ENCODE measurements around the gene ANKRD17.

The ANKRD17 gene

DNA sequence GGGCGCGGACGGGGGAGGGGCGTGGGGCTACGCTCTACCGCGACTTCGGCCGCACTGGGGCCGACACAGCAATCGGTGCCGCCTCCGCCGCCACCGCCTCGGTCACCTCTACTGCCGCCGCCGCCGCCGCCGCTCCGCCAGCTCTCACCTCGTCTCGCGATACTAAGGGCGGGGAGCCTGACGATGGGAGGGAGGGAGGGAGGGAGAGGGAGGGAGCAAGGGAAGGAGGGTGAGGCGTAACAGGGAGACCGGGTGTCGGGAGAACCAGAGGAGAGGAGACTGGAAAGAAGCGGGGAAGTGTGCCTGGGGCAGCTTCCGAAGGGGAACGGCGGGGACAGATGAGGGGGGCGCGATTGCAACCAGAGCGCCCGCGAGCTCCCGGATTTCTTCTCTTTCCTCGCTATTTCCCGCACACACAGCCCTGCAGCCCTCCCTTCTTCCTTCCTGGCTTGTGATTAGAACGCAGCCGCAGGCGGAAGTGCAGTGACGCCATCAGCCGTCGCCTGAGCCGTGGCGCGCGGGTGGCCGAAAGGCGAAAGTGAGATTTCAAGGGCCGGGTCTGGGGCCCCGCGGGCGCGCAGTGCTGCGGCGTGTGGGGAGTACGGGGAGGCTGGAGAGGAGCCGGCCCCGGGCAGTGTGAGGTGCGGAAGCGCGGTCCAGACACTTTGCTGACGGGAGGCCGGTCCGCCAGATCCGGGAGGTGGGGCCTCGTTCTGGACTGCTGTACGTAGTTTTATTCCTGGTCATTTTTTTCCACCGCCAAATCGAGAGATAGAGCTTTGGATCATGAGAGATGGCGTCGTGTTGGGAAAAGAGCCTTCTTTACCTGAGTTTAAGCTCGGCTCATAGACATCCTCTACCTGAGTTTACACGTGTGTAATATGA is at the start of gene ANKRD17:
Gene ANKRD17 (minus strand): TSS at position 113 of the 885 bp plus-strand sequence. CDS start 130 bp downstream, outside the sequence.
- TF ChIP-seq USF1 (IDR thresholded peaks at IDR 0.05): no peak; the same call in 1 of the 2 replicates
- TF ChIP-seq EGR1 (IDR thresholded peaks at IDR 0.05): no peak
- peak; percentile 94 for TF ChIP-seq CREB1 (IDR thresholded peaks at IDR 0.05; ENCODE audit: low read depth)
- peak; percentile 43; the same call in 1 of the 2 replicates for TF ChIP-seq NFIC (IDR thresholded peaks at IDR 0.05)
- no peak for TF ChIP-seq TEAD4 (IDR thresholded peaks at IDR 0.05)
- TF ChIP-seq TCF12 (IDR thresholded peaks at IDR 0.05; ENCODE audit: low read depth): peak; percentile 57
- TF ChIP-seq TAF1 (IDR thresholded peaks at IDR 0.05; ENCODE audit: low read depth): peak; percentile 92
- TF ChIP-seq RAD21 (IDR thresholded peaks at IDR 0.05; ENCODE audit: low read depth): no peak
- TF ChIP-seq EP300 (IDR thresholded peaks at IDR 0.05; ENCODE audit: borderline replicate concordance): no peak
- TF ChIP-seq REST (IDR thresholded peaks at IDR 0.05; ENCODE audit: low read depth): no peak
- peak; percentile 71 for TF ChIP-seq YY1 (IDR thresholded peaks at IDR 0.05; ENCODE audit: low read depth)
- TF ChIP-seq MAX (IDR thresholded peaks at IDR 0.05): peak; percentile 77; the same call in 1 of the 2 replicates
- no peak for TF ChIP-seq FOXM1 (IDR thresholded peaks at IDR 0.05; ENCODE audit: borderline replicate concordance, low read depth)
- TF ChIP-seq ZBTB7A (IDR thresholded peaks at IDR 0.05; ENCODE audit: low read depth): no peak
- TF ChIP-seq CEBPB (IDR thresholded peaks at IDR 0.05): no peak; the same call in 1 of the 2 replicates

- TF ChIP-seq MAX (IDR thresholded peaks at IDR 0.05) (no peak), RAD21 (IDR thresholded peaks at IDR 0.05; ENCODE audit: low read depth) (peak; percentile 52)
Observed at GRCh38 chr4:73308286-73308685, 49.7 kb upstream of the ANKRD17 start.

DNA sequence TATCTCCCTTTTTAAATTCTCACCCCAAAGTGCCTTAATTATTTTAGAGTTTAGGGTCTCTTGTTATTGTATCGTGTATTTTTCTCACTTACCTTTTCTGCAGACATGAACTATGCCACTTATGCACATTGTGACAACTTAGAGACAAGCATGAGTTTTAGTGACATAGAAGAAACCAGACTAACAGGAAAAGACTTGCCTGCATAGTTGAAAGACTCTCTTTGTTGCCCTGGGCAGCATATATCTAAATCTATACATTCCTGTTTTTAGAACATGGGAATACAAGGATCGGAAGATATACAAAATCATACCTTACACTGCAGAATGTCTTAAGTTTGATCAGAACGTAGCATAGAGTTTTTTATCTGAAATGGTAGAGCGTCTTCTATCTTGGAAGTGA is 45.1 kb upstream of the ANKRD17 start:
- TF ChIP-seq TAF1 (IDR thresholded peaks at IDR 0.05; ENCODE audit: low read depth) (no peak), NFIC (IDR thresholded peaks at IDR 0.05) (no peak), USF1 (IDR thresholded peaks at IDR 0.05) (no peak), EGR1 (IDR thresholded peaks at IDR 0.05) (no peak), MAX (IDR thresholded peaks at IDR 0.05) (no peak), ZBTB7A (IDR thresholded peaks at IDR 0.05; ENCODE audit: low read depth) (no peak), CREB1 (IDR thresholded peaks at IDR 0.05; ENCODE audit: low read depth) (no peak), EP300 (IDR thresholded peaks at IDR 0.05; ENCODE audit: borderline replicate concordance) (no peak), RAD21 (IDR thresholded peaks at IDR 0.05; ENCODE audit: low read depth) (no peak), TCF12 (IDR thresholded peaks at IDR 0.05; ENCODE audit: low read depth) (no peak), REST (IDR thresholded peaks at IDR 0.05; ENCODE audit: low read depth) (no peak), FOXM1 (IDR thresholded peaks at IDR 0.05; ENCODE audit: borderline replicate concordance, low read depth) (no peak), TEAD4 (IDR thresholded peaks at IDR 0.05) (no peak), YY1 (IDR thresholded peaks at IDR 0.05; ENCODE audit: low read depth) (no peak)

GRCh38 chr4:73299548-73300280 is 41.1 kb upstream of the ANKRD17 start:
- TF ChIP-seq YY1 (IDR thresholded peaks at IDR 0.05; ENCODE audit: low read depth) (no peak), ZBTB7A (IDR thresholded peaks at IDR 0.05; ENCODE audit: low read depth) (no peak), MAX (IDR thresholded peaks at IDR 0.05) (no peak), FOXM1 (IDR thresholded peaks at IDR 0.05; ENCODE audit: borderline replicate concordance, low read depth) (no peak), RAD21 (IDR thresholded peaks at IDR 0.05; ENCODE audit: low read depth) (no peak), TEAD4 (IDR thresholded peaks at IDR 0.05) (no peak), CREB1 (IDR thresholded peaks at IDR 0.05; ENCODE audit: low read depth) (no peak), TAF1 (IDR thresholded peaks at IDR 0.05; ENCODE audit: low read depth) (no peak), EGR1 (IDR thresholded peaks at IDR 0.05) (no peak), USF1 (IDR thresholded peaks at IDR 0.05) (no peak), NFIC (IDR thresholded peaks at IDR 0.05) (no peak), REST (IDR thresholded peaks at IDR 0.05; ENCODE audit: low read depth) (no peak), CEBPB (IDR thresholded peaks at IDR 0.05) (no peak), EP300 (IDR thresholded peaks at IDR 0.05; ENCODE audit: borderline replicate concordance) (no peak), TCF12 (IDR thresholded peaks at IDR 0.05; ENCODE audit: low read depth) (no peak)

All from Ishikawa (cell line).